GM12891 (cell line): Measurements from ENCODE around the gene CREB3L2.
A peak's percentile ranks its signal among the peaks of the same experiment; 100 is the strongest.

ENCODE experiments used
- DNase-seq: peaks from one replicate; pipeline ENCODE4 v3.0.0; 2011; ENCODE audit warnings: low spot score; ENCODE audit not compliant: insufficient read length
- FAIRE-seq: peaks from 2 replicates; lab custom pipeline; 2011; peaks lifted over from hg19 to GRCh38; lab: Jason Lieb, UNC
- PAX5 ChIP-seq: IDR thresholded peaks from 2 replicates; pipeline ENCODE4 v1.6.1; 2011; ENCODE audit warnings: low read length, moderate library complexity, mild to moderate bottlenecking; ENCODE audit not compliant: insufficient read depth, severe bottlenecking
- POLR2A ChIP-seq: IDR thresholded peaks from 2 replicates; pipeline ENCODE4 v1.6.1; 2011; ENCODE audit warnings: low read depth, low read length, control low read depth
- POLR2AphosphoS5 ChIP-seq: IDR thresholded peaks from 2 replicates; pipeline ENCODE4 v1.6.1; 2011; ENCODE audit warnings: low read depth, low read length, control low read depth
- POU2F2 ChIP-seq: IDR thresholded peaks from 2 replicates; pipeline ENCODE4 v1.6.1; 2011; ENCODE audit warnings: low read depth, mild to moderate bottlenecking, control low read depth, low read length, moderate library complexity
- SPI1 ChIP-seq: IDR thresholded peaks from 2 replicates; pipeline ENCODE4 v1.6.1; 2011; ENCODE audit warnings: low read depth, low read length, control low read depth
- TAF1 ChIP-seq: IDR thresholded peaks from 2 replicates; pipeline ENCODE4 v1.6.1; 2011; ENCODE audit warnings: low read depth, low read length, control low read depth

CREB3L2 gene

DNA sequence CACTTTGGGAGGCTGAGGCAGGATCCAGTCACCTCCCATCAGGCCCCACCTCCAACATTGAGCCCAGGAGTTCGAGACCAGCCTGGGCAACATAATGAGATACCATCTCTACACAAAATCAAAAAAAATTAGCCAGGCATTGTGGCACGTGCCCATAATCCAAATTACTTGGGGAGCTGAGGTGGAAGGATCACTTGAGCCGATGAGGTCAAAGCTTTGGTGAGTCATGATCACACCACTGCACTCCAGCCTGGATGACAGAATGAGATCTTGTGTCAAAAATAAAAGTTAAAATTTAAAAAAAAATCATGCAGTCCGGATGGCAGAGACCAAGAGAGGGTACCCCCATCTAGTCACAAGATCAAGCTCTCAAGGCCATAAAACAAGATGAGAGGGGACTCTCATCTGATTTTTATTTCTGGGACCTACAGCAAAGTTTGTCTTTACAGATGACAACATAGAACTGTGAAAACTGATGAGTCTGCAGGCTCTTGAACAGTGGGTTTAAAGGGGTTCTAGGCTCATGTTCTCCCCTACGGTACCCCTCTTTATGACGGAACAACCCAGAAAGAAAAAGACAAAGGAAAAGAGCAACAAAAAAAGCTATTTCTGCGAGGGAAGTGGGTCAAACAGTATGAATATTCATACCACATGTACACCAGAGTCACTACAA, 28.9 kb upstream of the CREB3L2 start:
- FAIRE-seq (no peak), DNase-seq (no peak)
- TF ChIP-seq POU2F2 (no peak), TAF1 (no peak), SPI1 (no peak), POLR2AphosphoS5 (no peak), PAX5 (no peak), POLR2A (no peak)

DNA sequence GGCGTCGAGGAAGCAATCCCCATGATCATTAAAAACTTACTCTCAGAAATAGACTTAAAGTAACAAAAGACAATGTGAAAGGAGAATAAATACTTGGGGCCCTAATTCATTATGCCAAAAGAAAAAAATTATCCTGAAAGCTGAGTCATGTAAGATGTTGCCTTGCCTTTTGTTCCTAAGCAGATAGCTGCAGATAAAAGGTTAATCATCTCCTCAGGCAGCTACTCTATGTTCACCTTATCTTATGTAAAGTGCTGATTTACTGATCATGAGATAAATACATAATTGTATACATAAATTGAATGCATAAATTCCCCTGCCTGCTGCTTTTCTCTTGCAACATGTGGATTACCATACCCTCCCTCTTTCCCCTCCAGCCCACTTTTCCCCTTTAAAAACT, 28.1 kb upstream of the CREB3L2 start:
- no peak for DNase-seq
- FAIRE-seq = no peak
- no peak for TF ChIP-seq PAX5
- no peak for TF ChIP-seq SPI1
- no peak for TF ChIP-seq POLR2A
- no peak for TF ChIP-seq POLR2AphosphoS5
- no peak for TF ChIP-seq TAF1
- no peak for TF ChIP-seq POU2F2

DNA sequence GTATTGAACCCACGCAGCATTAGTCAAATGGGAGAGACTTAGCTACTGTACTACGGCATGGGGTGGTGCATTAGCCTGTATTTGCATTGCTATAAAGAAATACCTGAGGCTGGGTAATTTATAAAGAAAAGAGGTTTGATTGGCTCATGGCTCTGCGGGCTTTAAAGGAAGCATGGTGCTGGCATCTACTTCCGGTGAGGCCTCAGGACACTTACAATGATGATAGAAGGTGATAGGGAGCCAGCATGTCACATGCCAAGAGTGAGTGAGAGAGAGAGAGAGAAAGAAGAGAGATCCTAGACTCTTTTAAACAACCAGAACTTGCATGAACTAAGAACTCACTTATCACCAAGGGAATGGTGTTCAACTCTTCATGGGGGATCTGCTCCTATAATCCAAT, 27.2 kb upstream of the CREB3L2 start:
- FAIRE-seq (no peak), DNase-seq (no peak)
- TF ChIP-seq TAF1 = no peak
- TF ChIP-seq POLR2A = no peak
- TF ChIP-seq SPI1 = no peak
- no peak for TF ChIP-seq PAX5
- no peak for TF ChIP-seq POLR2AphosphoS5
- no peak for TF ChIP-seq POU2F2

DNA sequence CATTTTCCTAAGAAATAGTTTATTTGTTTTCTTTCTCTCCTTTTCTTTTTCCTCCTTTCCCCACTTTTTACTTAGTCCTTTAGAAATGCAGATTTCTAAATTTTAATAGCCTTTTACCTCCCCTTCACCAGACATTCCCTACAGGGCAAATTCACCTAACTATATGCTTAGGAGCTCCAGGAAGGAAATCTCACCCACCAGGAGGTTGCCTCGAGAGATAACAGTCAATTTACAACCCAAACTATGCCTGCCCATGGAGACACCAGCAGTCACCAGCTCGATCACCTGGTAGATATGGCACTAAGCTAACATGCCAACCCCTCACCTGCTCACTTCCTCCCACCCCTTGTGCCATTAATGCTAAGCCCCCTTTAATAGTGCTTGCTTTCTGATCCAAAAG, 25.2 kb upstream of the CREB3L2 start:
- DNase-seq (no peak), FAIRE-seq (no peak)
- TF ChIP-seq POLR2AphosphoS5 = no peak

DNA sequence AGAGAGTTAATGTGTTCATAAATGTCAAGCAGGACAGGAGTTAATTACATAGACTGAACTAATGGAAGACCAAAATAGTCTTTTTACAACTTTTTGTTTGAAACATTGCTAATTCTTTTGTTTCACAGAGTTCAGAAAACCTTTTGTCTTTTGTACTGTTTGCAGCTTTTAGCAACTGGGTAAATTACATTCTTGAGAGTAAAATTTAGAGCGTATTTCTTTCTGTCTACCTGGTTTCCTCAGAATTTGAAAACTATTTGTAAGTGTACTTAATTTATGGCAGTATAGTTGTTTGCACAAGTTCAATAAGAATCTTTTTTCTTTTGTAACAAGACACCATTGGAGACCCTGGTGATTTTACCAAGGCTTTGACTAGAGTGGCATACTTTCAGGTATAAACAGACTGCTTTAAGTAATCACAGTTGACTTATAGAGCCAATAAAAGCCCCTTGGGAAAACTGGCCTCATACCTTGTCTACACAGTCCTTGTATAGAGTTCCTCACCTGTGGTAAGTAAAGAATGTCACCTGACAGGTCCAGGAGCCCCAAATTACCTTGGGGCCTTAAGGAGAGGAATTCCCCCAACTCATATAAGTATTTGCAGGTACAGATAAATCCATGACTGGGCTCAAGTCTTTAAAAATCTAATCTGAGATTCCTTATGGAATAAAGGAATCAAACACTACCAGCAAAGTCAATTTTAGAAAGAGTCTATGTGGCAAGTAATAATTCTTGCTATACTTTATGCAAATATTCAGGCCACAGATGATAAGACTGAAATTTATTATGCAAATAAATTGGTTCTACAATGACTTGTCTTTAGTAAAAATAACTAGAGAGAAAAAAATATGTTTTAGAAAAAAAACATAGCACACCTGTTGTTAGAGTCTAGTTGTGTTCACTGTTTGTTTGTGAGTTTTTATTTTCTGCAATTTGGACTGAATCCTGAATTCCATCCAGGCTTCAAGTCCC, 23.6 kb upstream of the CREB3L2 start:
- DNase-seq (no peak), FAIRE-seq (peak; percentile 43)
- no peak for TF ChIP-seq POLR2AphosphoS5
- no peak for TF ChIP-seq SPI1
- no peak for TF ChIP-seq PAX5
- TF ChIP-seq TAF1 = no peak
- no peak for TF ChIP-seq POLR2A
- TF ChIP-seq POU2F2 = no peak

DNA sequence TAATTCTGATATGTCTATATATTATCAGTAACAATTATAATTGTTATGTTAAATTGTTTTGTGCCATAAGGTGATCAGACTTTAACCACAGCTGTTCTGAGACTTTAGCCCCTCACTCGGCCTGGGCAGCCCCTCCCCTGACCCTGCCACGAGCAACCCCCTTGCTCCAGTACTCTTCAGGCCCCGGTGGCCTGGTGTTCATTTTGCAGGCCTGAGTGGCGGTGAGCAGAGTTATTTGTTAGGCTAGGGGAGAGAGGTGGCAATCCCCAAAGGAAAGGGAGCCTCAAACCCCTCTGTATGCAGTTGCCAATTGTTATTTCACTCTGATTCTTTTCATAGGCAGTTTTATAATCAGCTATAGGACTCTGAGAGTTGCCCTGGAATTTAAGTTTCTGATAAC, 22.9 kb upstream of the CREB3L2 start:
- FAIRE-seq (no peak), DNase-seq (no peak)
- no peak for TF ChIP-seq POLR2AphosphoS5
- no peak for TF ChIP-seq SPI1
- TF ChIP-seq POU2F2 = no peak
- no peak for TF ChIP-seq TAF1
- TF ChIP-seq PAX5 = no peak
- no peak for TF ChIP-seq POLR2A

DNA sequence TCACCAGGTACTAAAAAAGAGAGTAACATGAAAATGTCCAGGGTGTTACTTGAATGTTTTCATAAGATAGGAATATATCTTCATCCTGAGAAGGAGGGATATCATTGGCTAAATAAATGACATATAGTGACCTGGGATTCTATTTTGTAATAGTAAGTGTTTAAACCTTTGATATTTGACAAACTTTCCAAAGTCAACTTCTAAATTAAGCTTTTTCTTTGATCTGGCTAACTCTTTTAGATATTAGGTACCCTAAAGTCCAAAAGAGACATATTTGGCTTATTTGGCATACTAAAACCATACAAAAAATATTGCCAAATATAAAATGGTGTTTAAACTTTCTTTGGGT, 22.4 kb upstream of the CREB3L2 start:
- FAIRE-seq (no peak), DNase-seq (no peak)
- no peak for TF ChIP-seq SPI1
- no peak for TF ChIP-seq POLR2A
- TF ChIP-seq TAF1 = no peak
- no peak for TF ChIP-seq PAX5
- TF ChIP-seq POU2F2 = no peak
- TF ChIP-seq POLR2AphosphoS5 = no peak

DNA sequence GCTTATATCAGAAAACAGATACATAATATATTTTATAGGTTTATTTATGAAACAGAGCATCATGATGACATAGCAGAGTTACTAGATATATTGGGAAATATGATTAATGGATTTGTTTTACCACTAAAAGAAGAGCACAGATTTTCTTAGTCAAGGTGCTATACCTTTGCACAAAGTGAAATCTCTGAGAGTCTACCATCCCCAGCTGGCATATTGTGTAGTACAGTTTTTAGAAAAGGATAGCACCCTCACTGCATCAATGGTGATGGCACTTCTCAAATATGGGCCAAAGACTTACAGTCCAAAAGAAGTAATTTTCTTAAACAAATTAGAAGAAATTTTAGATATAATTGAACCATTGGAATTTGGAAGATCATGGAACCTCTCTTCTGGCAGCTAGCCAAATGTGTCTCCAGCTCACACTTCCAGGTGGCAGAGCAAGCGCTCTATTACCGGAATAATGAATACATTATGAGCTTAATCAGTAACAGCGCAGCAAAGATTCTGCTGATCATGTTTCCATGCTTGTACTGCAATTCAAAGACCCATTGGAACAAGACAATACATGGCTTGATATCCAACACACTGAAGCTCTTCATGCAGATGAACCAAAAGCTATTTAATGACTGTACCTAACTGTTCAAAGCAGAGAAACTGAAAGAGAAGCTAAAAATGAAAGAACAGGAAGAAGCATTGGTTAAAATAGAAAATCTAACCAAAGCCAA, 21.9 kb upstream of the CREB3L2 start:
- peak; percentile 48 for FAIRE-seq
- DNase-seq = peak; percentile 21
- no peak for TF ChIP-seq TAF1
- no peak for TF ChIP-seq PAX5
- TF ChIP-seq SPI1 = no peak
- no peak for TF ChIP-seq POU2F2
- TF ChIP-seq POLR2AphosphoS5 = no peak
- TF ChIP-seq POLR2A = no peak

DNA sequence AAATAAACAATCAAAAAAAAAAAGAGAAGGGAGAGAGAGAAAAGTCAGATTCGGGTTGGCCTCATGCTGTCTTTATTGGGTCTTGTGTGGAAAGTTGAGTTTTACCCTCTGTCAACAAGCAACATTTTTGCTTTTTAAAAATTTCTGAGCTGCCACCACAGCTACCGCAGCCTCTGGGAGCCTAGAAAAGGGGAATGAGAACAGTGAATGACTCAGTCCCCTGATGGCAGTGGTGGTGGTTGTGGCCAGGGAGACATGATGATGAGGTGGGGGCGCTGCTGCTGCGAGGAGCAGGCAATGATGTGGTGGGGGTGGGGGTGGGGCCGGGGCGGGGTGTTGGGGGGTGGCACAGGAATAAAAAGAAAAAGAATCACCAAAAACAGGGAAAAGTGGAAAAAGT, 20.0 kb upstream of the CREB3L2 start:
- DNase-seq (no peak), FAIRE-seq (no peak)

More for the DNA sequence above, 20.0 kb upstream of the CREB3L2 start:
- TF ChIP-seq SPI1 (no peak), POLR2AphosphoS5 (no peak), POU2F2 (no peak), TAF1 (no peak), POLR2A (no peak), PAX5 (no peak)
